Peyer's patch (tissue), 4 donors: Measurements from ENCODE around the gene PIAS4.
A peak's percentile ranks its signal among the peaks of the same experiment; 100 is the strongest.

Source experiments
- CTCF ChIP-seq, 6 experiments: fragments of 450-650 bp in 4 of 6; fragments of 200-600 bp in 2 of 6; sonication (generic) in 1 of 6; IDR thresholded peaks; one replicate each; pipeline ENCODE4 v1.5.1; 2017 to 2019; ENCODE audit warnings: antibody characterized with exemption in 6 of 6, mild to moderate bottlenecking in 3 of 6, moderate library complexity in 1 of 6
- POLR2A ChIP-seq, 2 donors: fragments of 450-650 bp; IDR thresholded peaks; one replicate each; pipeline ENCODE4 v1.5.1; 2017; ENCODE audit warnings: antibody characterized with exemption in 2 of 2, mild to moderate bottlenecking in 2 of 2, moderate library complexity in 2 of 2

DNA sequence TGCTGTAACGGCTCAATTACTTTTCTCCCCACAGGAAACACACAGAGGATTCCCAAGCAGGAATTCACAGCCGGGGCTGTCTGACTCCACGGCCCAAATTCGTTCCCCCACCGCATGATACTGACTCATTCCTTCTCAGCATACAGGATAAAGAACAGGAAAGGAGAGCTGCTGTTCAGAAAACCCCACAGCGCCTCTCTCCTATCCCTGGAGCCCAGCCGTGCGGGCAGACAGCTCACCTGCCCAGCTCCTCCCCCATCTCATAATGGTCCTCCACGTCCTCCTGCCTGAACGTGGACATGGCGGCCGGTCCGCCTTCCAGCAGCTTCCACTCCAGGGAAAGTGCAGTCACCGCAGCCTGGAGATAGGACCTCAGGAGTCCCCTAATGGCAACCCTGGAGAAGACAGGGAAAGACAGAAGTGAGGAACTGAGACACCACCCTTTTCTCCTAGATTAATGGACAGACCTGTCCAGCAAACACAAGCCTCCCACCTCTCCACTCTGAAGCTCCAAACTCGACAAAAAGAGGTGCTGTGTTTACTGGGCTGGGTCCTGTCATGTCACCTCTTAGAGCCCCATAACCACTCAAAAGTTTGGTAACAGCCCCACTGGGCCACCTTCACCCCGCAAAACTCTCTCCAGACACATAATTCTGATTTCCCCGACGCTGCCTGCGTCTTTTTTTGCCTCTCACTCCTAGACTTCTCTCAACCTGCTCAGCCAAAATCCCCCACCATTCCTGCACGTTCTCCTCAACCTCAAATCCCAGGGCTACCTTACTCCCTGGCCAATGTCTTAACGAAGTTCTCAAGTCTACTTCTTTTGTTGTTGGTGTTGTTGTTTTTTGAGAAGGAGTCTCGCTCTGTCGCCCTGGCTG is 37.9 kb upstream of the PIAS4 start:
- no peak for TF ChIP-seq POLR2A (IDR thresholded peaks at IDR 0.05)
- TF ChIP-seq CTCF (IDR thresholded peaks at IDR 0.05), result peak in 1 of 6 experiments; percentile 3
